DMS53 treated with DMSO at 0.1 percent for 48 hours (cell line): ENCODE results near the gene MRPS12.
"Not testable (repeated sequence)": the region's sequence is repeated elsewhere in the genome, so short reads cannot be mapped to it uniquely, and the experiment has no call there.

ENCODE experiments used
- DNase-seq: peaks from one replicate; lab custom pipeline; 2025; ENCODE audit not compliant: unreplicated experiment; lab: John Stamatoyannopoulos, UW

Gene MRPS12

DNA sequence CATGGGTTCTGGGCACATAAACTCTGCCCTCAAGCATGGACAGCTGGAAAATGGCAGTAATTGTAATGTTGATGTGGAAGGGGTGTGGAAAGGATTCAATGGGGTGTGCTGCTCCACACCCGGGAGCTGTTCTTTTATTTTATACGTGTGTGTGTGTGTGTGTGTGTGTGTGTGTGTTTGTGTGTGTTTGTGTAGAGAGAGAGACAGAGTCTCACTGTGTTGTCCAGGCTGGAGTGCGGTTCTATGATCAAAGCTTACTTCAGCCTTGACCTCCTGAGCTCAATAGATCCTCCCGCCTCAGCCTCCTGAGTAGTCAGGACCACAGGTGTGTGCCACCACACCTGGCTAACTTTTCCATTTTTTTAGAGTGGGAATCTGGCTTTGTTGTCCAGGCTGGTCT is 2.8 kb downstream of the MRPS12 start:
- DNase-seq, result no peak

DNA sequence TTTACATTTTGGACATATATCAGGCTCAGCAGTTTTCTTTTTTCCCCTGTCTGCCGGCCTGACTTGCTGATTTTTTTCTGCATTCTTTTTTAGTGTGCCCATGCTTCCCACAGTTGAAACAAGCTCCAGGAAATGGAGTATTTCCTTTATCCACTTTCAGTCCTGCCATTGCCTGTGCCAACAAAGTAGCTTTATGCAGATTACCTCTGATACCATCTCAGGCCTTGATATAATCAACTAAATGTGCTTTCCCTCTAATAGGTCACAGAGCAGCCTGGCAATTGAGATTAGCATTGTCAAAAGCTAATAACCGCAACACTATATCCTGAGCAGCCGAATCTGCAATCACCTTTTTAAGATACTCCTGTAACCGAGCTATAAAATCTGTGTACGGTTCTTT is 9.2 kb downstream of the MRPS12 start:
- DNase-seq, result no peak

DNA sequence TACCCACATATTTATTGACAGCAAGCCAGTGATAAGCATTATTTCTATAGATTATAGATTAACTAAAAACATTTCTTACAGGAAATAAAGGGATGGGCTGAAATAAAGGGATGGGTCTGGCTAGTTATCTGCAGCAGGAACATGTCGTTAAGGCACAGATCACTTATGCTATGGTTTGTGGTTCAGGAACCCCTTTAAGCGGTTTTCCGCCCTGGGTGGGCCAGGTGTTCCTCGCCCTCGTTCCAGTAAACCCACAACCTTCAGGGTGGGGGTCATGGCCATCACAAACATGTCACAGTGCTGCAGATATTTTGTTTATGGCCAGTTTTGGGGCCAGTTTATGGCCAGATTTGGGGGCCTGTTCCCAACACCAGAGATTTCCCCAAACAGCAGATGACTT is 10.7 kb downstream of the MRPS12 start:
- not testable (repeated sequence) for DNase-seq

DNA sequence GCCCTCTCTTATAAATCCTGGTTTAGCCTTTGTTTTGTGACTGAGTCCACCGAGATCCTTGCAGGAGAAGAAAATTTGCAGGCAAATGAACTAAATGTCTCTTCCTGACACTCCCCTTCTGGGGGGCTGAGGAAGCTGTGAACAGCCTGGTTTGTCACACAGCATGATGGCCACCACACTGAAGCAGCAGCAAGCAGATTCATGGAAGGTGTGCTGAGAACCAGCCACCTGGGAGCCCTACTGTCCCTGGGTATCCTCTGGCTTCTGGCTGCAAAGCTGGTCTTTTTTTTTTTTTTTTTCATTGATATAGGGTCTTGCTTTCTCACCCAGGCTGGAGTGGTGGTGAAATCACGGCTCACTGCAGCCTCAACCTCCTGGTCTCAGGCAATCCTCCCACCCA is 11.2 kb downstream of the MRPS12 start:
- no peak for DNase-seq

DNA sequence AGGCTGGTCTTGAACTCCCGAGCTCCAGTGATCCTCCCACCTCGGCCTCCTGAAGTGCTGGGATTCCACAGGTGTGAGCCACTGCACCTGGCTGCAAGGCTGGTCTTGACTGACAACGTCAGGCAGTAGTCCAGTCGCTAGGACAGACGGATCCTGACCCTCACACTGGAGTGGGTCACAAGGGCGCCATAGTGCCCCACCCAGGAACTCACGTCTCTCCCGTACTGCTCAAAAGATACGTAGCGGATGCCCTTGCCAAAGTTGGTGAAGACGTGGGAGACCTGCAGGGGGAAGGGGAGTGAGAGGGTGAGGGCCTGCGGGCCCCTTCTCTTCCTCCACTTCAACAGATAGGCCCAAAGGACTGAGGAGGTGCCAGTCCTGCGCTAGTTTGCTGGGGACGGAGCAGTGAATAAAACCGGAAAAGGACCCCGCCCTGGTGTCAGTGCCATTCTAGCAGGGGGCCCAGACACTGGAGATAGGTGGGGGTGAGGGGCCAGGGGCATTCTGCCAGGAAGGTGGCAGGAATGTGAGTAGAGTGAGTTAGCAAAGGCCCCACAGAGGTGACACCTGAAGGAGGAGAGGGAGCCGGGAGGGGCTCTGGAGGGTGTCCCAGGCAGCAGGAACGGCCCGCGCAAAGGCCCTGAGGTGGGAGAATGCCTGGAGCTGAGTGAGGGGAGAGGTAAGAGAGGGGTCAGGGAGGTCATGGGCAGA is 11.9 kb downstream of the MRPS12 start:
- no peak for DNase-seq

DNA sequence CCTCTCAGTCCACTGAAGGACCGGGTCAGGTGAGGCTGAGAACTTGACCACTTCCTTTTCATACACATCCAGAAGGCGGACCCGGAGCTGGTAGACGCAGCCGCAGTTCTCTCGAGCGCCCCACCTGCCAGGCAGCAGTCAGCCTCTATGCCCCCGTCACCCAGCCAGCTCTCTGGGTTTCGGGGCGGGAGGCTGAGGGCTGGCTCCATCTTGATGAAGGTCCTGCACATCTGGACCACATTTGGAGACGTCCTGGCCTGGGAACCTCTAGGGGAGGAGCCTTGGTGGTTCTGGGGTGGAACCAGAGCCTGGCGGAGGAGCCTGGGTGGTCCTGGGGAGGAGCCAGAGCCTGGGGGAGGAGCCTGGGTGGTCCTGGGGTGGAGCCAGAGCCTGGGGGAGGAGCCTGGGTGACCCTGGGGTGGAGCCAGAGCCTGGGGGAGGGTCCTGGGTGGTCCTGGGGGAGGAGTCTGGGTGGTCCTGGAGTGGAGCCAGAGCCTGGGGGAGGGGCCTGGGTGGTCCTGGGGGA is 14.3 kb downstream of the MRPS12 start:
- DNase-seq, result no peak

DNA sequence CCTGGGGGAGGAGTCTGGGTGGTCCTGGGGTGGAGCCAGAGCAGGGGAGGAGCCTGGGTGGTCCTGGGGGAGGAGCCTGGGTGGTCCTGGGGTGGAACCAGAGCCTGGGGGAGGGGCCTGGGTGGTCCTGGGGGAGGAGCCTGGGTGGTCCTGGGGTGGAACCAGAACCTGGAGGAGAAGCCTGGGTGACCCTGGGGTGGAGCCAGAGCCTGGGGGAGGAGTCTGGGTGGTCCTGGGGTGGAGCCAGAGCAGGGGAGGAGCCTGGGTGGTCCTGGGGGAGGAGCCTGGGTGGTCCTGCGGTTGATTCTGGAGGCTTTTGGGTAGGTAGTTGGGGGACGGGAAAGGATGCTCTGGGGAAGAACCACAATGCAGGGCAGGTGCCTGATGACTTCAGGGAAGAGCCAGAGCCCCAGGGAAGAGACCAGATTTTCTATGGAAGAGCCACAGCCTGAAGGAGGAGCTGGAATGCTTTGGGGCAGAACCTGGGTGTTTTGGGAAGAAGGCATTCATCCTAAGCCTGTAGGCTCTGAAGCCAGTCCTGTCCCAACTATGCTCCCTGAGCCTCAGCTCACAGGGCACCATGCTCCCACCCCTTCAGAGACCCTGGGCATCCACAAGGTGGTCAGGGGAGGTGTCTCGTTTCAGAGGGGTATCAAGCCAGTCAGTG is 15.0 kb downstream of the MRPS12 start:
- no peak for DNase-seq

DNA sequence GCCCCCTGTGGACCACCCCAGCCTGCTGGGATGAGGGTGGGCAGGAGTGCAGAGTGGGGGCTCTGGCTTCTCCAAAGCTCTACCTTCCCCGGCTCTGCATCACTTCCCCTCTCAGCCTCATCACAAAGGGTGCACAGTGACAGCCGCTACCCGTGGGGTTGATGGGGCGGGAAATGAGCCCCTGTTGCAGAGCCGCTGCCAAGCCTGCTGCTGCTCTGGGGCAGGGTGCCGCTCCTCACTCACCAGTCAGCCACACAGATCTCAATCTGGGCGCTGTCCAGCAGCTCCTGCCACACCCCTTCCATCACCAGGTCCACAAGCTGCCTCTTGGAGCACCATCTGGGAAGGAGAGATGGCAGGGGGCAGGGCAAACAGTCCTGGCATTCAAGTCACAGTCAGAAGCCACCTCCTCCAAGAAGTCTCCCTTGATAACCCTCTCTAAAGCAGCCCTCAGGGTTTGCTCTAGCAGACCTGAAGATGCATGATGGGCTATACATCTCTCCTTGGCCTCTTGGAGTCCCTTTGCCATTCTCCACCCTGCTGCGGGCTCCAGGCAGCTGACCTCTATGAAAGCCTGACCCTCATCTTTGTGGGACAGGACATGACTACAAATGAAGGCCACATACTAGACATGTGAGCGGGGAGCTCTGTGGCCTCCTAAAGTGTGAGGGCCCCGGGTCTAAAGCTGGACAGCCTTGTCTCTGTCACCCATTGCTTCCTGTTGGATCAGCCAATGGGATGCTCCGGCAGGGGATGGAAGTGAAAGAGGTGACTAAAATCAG is 15.7 kb downstream of the MRPS12 start:
- no peak for DNase-seq

DNA sequence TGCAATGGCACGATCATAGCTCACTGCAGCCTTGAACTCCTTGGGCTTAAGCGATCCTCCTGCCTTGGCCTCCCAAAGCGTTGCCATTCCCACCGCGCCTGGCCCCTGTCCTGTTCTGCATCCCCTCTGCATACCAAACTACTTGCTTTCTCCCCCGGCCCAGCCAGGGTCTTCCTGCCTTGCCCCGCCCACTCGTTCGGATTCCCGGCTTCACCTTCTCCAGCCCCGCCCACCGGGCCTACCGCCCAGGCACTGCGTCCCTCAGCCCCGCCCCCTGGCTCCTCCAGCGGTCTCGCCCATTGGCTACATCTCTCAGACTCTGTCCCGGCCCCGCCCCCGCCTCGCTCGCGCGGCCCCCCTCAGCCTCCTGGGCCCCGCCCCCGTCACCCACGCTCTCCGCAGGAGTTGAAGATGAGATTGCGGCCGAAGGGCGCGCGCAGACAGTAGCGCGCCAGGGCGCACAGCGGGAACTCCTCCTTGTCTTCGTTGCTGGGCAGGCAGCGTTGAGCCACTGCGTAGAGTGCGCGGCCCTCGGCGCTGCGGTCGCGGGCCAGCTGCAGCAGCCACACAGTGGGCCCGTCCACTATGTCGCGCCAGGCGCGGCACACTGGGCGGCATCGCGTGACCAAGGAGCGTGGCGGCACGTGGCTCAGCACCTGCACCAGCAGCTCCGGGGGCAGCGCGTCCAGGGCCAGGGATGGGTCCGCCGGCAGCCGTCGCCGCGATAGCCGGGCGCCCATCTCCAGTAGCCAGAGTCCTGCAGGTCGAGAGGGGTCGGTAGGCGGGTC is 19.0 kb downstream of the MRPS12 start:
- DNase-seq, result peak; percentile 39

DNA sequence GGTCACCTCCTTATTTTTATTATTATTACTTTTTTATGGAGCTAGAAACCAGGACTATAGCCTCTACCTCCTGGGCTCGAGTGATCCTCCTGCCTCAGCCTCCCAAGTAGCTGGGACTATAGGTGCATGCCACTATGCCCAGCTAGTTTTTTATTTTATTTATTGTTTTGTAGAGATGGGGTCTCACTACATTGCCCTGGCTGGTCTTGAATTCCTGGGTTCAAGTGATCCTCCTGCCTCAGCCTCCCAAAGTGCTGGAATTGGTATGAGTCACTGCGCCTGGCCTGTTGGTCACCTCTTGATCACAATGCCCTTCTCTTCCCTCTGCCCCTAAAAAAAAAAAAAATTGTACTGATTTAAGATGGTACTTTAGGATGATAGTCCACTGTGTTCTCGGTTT is 20.4 kb downstream of the MRPS12 start:
- no peak for DNase-seq

DNA sequence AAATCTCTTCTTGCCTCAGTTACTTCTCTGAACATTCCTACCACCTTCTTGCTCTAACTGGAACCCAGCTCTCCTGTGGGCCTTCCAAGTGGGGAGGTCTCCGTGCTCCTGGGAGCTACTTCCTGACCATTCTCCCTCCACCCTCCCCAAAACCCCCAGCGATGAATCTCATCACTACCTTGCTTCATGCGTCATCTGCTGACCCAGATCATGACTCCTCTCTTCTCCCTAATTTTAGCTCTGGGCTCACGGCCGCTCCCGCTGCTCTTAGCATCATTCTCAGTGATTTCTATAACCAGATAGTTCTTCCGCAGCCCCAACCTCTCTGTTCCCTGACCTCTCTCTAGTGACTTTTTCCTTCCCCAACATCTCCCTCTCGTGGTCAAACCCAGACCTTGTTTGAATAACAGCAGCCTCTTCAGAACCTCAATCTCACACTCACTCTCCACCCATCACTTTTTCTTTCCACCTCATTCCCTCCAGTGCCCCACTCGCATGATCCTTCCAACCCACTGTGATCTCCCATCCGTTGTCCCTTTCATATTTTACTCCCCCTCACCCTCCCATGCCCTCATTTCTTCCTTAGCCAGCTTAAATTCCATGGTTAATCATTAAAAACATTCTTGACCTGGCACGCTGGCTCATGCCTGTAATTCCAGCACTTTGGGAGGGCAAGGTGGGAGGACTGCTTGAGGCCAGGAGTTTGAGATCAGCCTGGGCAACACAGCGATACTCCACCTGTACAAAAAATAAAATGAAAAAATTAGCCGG is 21.8 kb downstream of the MRPS12 start:
- peak; percentile 84 for DNase-seq

DNA sequence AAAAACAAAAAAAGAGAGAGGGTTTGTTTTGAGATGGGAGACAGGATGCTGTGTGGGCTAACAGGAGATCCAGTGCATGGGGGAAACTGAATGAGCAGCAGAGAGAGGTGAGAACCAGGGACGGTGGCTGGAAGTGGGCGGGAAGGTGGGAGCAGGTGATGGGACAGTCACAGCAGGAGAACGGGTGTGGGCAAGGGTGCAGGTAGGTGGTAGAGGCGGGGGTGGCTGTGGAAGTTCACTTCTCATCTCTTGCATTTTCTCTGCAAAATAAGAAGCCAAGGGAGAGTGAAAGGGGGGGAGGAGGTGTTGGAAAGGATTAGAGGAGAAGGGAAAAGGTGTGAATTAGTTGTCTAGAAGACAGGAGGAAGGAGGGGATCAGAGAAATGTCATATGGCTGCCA is 22.9 kb downstream of the MRPS12 start:
- no peak for DNase-seq

DNA sequence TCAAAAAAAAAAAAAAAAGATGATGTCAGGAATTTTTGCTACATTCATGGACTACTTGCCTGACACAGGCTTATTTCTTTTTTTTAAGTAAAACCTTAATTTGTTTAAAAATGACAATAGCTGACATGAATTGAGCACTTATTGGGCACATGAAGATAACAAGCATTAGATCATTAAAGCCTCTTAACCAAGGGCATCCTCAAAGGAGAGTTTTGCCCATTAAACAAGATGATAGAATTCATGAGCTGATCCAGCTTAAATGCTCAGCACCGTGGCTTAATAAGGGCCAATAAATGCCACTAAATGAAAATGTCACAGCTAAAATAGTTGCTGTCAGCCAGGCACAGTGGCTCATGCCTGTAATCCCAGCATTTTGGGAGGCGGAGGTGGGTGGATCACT is 25.5 kb downstream of the MRPS12 start:
- DNase-seq, result no peak

DNA sequence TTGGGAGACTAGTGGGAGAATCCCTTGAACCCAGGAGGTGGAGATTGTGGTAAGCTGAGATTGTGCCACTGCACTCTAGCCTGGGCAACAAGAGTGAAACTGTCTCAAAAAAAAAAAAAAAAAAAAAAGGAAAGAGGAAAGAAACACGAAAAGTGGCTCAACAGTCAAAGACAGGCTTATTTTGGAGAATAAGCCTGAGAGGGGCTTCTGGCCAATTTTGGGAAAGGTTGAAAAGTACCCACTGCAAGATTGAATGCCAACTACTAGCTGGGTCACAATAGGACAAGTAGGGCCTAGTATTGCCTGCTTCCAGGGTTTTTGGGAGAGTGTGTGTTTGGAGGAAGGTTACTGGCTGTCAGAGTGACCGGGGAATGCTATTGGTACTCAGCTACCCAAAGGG is 27.6 kb downstream of the MRPS12 start:
- DNase-seq, result no peak

DNA sequence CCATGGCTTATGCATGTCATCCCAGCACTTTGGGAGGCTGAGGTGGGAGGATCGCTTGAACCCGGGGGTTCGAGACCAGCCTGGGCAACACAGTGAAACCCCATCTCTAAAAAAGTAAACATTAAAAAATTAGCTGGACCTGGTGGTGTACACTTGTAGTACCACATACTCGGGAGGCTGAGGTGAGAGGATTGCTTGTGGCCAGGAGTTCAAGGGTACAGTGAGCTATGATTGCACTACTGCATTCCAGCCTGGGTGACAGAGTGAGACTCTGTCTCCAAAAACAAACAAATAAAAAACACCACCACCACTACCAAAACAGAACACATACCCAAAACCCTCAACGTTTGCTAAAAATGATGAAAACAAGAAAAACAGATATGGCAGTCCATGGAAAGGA is 28.9 kb downstream of the MRPS12 start:
- DNase-seq, result no peak

DNA sequence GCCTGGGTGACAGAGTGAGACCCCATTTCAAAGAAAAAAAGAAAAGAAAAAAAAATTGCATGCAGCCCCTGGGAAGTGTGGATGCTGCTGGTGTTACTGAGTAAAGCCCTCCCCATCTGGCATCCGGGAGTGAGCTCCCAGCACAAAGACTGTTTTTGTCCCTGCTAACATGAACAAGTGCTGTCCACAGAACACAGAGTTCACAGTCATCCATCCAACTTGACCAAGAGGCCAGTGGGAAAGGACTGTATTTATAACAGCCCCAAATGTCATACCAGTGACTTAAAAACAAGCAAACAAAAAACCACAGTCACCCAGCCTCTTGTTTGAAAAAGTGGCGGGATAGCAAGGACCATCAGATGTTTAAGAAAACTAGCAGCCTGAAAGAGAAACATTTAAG is 34.0 kb downstream of the MRPS12 start:
- no peak for DNase-seq

DNA sequence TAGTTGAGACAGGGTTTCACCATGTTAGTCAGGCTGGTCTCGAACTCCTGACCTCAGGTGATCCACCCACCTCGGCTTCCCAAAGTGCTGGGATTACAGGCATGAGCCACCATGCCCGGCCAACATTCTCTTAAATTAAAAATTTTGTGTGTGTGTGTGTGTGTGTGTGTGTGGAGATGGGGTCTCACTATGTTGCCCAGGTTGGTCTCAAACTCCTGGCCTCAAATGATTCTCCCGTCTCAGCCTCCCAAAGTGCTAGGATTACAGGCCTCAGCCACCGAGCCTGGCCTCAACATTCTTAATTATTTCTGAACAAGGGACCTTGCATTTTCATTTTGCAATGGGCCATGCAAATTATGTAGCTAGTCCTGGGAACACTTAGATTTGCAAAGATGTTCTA is 35.4 kb downstream of the MRPS12 start:
- not testable (repeated sequence) for DNase-seq

DNA sequence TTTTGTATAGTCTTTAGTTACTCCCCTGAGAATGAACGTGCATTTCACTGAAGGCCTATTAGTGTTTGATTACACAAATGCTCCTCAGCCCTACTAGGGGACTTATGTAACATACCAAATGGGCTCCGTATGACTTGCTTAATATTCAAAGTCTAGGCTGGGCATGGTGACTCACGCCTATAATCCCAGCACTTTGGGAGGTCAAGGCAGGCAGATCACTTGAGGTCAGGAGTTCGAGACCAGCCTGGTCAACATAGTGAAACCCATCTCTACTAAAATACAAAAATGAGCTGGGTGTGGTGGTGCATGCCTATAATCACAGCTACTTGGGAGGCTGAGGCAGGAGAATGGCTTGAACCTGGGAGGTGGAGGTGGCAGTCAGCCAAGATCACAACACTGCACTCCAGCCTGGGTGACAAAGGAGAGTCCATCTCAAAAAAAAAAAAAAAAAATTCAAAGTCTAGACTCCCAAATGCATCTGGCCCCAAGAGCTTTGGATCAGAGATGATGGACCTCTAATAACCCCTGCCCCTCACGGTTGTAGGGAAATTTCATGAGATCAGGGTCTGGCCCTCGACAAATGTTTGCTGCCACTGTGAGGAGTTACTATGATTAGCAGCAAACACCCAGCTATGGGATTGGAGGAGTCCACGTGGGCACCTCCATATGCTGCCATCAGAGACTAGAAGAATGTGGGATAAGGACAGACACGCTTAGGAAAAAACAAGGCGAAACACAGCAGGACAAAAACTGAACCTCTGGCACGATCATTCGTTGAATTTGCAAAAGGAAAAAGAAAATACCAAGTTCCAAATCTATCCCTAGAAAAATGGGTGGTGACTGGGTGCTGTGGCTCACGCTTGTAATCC is 40.2 kb downstream of the MRPS12 start:
- no peak for DNase-seq

DNA sequence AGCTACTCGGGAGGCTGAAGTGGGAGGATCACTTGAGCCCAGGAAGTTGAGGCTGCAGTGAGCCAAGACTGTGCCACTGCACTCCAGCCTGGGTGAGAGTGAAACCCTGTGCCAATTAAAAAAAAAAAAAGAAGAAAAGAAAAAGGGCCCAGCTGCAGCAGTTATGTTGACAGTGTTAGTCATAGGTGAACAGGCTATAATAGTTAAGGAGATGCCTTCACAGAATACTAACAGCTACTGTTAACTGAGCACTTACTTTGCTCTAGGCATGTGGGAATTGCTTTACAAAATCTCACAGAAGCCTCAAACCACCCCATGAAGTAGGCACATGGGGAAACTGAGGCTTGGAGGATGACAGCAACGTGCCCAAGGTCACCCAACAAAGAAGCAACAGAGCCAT is 40.9 kb downstream of the MRPS12 start:
- no peak for DNase-seq
